Measurements from ENCODE around the gene BCAS3. TPM values are rescaled to one million over a fixed set of nuclear protein-coding genes. Genes with fewer than 3 reads are reported as not detected.

Gene BCAS3
- total and polyA plus RNA-seq, 11 donors: 4.5 to 23.5 (median 17.9) TPM

GRCh38 chr17:61404913-61405685 is 727.4 kb downstream of the BCAS3 start:
- peaks cover 28 to 93% (median 64%) of the 10 kb centered on the region in 9 donors for H3K27me3 ChIP-seq
- no peak for ATAC-seq

GRCh38 chr17:61405686-61406536 is 728.3 kb downstream of the BCAS3 start:
- peak in 4 of 5 donors; percentile 18 to 57 (median 24) for DNase-seq
- peak overlapping the region; percentile 22 to 84 (median 60) for H3K4me3 ChIP-seq
- H3K9me3 ChIP-seq: no peaks in the 10 kb centered on the region
- H3K27me3 ChIP-seq: peaks cover 28 to 95% (median 62%) of the 10 kb centered on the region in 9 donors
- ATAC-seq: no peak
- peaks cover 0 to 36% (median 0%) of the 10 kb centered on the region in 9 donors for H3K36me3 ChIP-seq
- peak overlapping the region; percentile 12 to 88 (median 70) for H3K27ac ChIP-seq
- no peak for TF ChIP-seq CTCF (IDR thresholded peaks at IDR 0.05)
- no peak for TF ChIP-seq POLR2A (IDR thresholded peaks at IDR 0.05)
- intact Hi-C loops (cut with DNase I): loop anchor here in 6 of 10 donors (5.0 to 10.0 kb wide), 4 partner anchors 271 to 684 kb away; no protein-coding TSS in a partner anchor
- H3K4me1 ChIP-seq: peaks cover 0 to 62% (median 22%) of the 10 kb centered on the region in 12 donors
- 54 to 65% (median 61%) methylated on average over 29 to 37 of the region's 37 CpGs for WGBS, 4 donors

More at GRCh38 chr17:61404913-61405685, 727.4 kb downstream of the BCAS3 start:
- TF ChIP-seq POLR2A (IDR thresholded peaks at IDR 0.05) (no peak), CTCF (IDR thresholded peaks at IDR 0.05) (no peak)
- Histone ChIP-seq H3K9me3 (no peaks in the 10 kb centered on the region), H3K36me3 (peaks cover 0 to 36% (median 0%) of the 10 kb centered on the region in 9 donors), H3K27ac (peak overlapping the region; percentile 13 to 88 (median 70)), H3K4me1 (peaks cover 0 to 60% (median 22%) of the 10 kb centered on the region in 12 donors), H3K4me3 (peak overlapping the region; percentile 22 to 84 (median 60))
- intact Hi-C loops (cut with DNase I): loop anchor here in 6 of 10 donors (5.0 to 10.0 kb wide), 5 partner anchors 270 to 683 kb away; no protein-coding TSS in a partner anchor
- 19 to 42% (median 21%) methylated on average over 46 to 71 of the region's 71 CpGs for WGBS, 4 donors
- peak in 4 of 5 donors; percentile 7 to 60 (median 26) for DNase-seq

- Histone ChIP-seq H3K9me3 (no peaks in the 10 kb centered on the region), H3K27me3 (peaks cover 25 to 95% (median 57%) of the 10 kb centered on the region in 9 donors), H3K36me3 (peaks cover 0 to 32% (median 0%) of the 10 kb centered on the region in 9 donors), H3K4me3 (peak overlapping the region in 10 of 12 donors; percentile 32 to 84 (median 64)), H3K4me1 (peaks cover 0 to 62% (median 26%) of the 10 kb centered on the region in 12 donors), H3K27ac (peak overlapping the region in 7 of 12 donors; percentile 54 to 88 (median 78))
- DNase-seq (no peak), ATAC-seq (no peak)
- WGBS, 4 donors: 46 to 88% (median 64%) methylated on average over 1 of the region's 1 CpG
- TF ChIP-seq CTCF (IDR thresholded peaks at IDR 0.05) (no peak), POLR2A (IDR thresholded peaks at IDR 0.05) (no peak)
- intact Hi-C loops (cut with DNase I): loop anchor here in 6 of 10 donors (5.0 to 10.0 kb wide), 4 partner anchors 272 to 684 kb away; no protein-coding TSS in a partner anchor
These were observed 728.8 kb downstream of the BCAS3 start for GRCh38 chr17:61406537-61406845.

All from heart left ventricle (tissue), 16 donors.